ENCODE results near the gene GARS1.

The GARS1 gene

DNA sequence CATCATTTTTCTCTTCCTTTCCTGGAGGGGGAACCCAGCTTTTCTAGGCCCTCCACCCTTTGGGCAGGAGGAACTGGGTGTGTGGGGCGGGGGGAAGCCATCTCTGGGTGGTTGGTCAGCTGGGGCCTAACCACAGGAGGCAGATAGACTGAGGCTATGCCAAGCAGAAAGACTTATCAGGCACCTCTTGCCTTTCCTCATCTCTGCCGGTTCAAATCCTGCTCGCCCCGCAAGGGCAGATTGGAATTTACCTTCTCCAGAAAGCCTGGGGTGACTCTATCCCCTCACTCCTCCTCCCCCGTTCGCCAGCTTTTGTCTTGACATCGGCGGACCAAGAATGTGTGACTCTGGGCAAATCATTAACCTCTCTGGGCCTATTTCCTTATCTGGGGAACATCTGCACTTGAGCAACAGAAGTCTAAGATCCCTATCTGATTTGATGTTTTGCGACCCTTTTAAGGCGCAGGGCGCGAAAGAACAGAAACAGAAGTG lies 584 bp upstream of the GARS1 start:
- TF ChIP-seq, protein P1, sequence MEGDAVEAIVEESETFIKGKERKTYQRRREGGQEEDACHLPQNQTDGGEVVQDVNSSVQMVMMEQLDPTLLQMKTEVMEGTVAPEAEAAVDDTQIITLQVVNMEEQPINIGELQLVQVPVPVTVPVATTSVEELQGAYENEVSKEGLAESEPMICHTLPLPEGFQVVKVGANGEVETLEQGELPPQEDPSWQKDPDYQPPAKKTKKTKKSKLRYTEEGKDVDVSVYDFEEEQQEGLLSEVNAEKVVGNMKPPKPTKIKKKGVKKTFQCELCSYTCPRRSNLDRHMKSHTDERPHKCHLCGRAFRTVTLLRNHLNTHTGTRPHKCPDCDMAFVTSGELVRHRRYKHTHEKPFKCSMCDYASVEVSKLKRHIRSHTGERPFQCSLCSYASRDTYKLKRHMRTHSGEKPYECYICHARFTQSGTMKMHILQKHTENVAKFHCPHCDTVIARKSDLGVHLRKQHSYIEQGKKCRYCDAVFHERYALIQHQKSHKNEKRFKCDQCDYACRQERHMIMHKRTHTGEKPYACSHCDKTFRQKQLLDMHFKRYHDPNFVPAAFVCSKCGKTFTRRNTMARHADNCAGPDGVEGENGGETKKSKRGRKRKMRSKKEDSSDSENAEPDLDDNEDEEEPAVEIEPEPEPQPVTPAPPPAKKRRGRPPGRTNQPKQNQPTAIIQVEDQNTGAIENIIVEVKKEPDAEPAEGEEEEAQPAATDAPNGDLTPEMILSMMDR (IDR thresholded peaks at IDR 0.05) = no peak
- peak; percentile 74 for DNase-seq (ENCODE audit: low spot score)

GRCh38 chr7:30595436-30596013 lies 847 bp downstream of the GARS1 start:
- Histone ChIP-seq H3K4me3 (peak overlapping the region; percentile 95), H3K27ac (peak overlapping the region; percentile 93 to 97)
- TF ChIP-seq, protein P1 (IDR thresholded peaks at IDR 0.05) = no peak
- no peak for DNase-seq (ENCODE audit: low spot score)

More for the DNA sequence above, 584 bp upstream of the GARS1 start:
- peak overlapping the region; percentile 93 to 97 for H3K27ac ChIP-seq
- peak overlapping the region; percentile 95 for H3K4me3 ChIP-seq

GRCh38 chr7:30596014-30596641 lies 1.4 kb downstream of the GARS1 start:
- H3K27ac ChIP-seq = peak overlapping the region; percentile 93 to 97
- peak overlapping the region; percentile 95 for H3K4me3 ChIP-seq
- no peak for DNase-seq (ENCODE audit: low spot score)
- TF ChIP-seq, protein P1 (IDR thresholded peaks at IDR 0.05) = no peak

DNA sequence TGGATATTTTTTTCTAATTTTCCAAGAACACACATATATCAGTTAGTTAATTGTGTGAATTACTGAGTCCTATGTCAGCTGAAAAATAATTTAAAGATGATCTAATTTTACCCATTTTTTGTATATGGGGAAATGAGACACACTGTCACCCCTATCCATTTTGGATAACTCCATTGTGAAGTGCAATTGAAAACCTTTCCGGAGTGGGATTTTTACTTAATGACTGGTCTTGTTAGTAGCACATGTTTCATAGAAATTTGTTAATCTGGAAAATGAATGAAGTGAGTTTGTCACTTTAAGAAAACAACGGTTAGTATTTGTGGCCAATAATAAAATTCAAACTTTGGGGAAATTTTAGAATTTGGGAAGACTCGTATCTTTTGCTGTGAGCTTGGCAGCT lies 2.0 kb downstream of the GARS1 start:
- TF ChIP-seq, protein P1 (IDR thresholded peaks at IDR 0.05) = no peak
- no peak for DNase-seq (ENCODE audit: low spot score)
- H3K27ac ChIP-seq = no peak overlapping the region
- peak overlapping the region; percentile 95 for H3K4me3 ChIP-seq

GRCh38 chr7:30598121-30598876 lies 3.6 kb downstream of the GARS1 start:
- Histone ChIP-seq H3K27ac (no peak overlapping the region), H3K4me3 (no peak overlapping the region)
- TF ChIP-seq, protein P1 (IDR thresholded peaks at IDR 0.05) = no peak
- DNase-seq (ENCODE audit: low spot score) = no peak

- Histone ChIP-seq H3K27ac (no peak overlapping the region), H3K4me3 (no peak overlapping the region)
- no peak for DNase-seq (ENCODE audit: low spot score)
- TF ChIP-seq, protein P1 (IDR thresholded peaks at IDR 0.05) = no peak
Measured at GRCh38 chr7:30604901-30605300, 10.2 kb downstream of the GARS1 start.
